GM12878 (cell line): ENCODE data around the gene SPATA3. TPM values are rescaled to one million over a fixed set of nuclear protein-coding genes. Genes with fewer than 3 reads are reported as not detected.

Experiments used
- ATAC-seq: fragments of 200-7000 bp; cut with Tn5 transposase; 3 replicates; pipeline ENCODE4 v1.9.1; 2020; ENCODE audit warnings: mild to moderate bottlenecking, moderate library complexity
- BruUV-seq: library from RNA; stranded (reverse); fragments of 400-500 nt; replicated peaks from 2 replicates; lab custom pipeline; 2021; lab: Mats Ljungman, UMichigan
- CTCF ChIA-PET: fragments of 300-600 bp; sonication (Branson Sonifier 250); formaldehyde crosslinking; extraction: SDS; loops from one replicate; lab custom pipeline; 2021; ENCODE audit warnings: inconsistent platforms; lab: Yijun Ruan, JAX
- POLR2A ChIA-PET: fragments of 350-600 bp; formaldehyde crosslinking; extraction: SDS; loops from one replicate; lab custom pipeline; 2021; ENCODE audit warnings: inconsistent platforms; lab: Charles Lee
- RAD21 ChIA-PET: fragments of 300-600 bp; sonication (Branson Sonifier 250); formaldehyde crosslinking; loops from one replicate; lab custom pipeline; 2023; ENCODE audit warnings: antibody characterized with exemption; ENCODE audit not compliant: unreplicated experiment; lab: Charles Lee
- SMC1A ChIA-PET: fragments of 300-600 bp; sonication (Branson Sonifier 250); formaldehyde crosslinking; loops from one replicate; lab custom pipeline; 2023; ENCODE audit not compliant: unreplicated experiment, uncharacterized antibody; lab: Charles Lee
- DNase-seq: peaks from one replicate; pipeline ENCODE4 v3.0.0-alpha.2; 2011; ENCODE audit warnings: low read depth, low spot score
- FAIRE-seq: peaks from 3 replicates; lab custom pipeline; 2011; peaks lifted over from hg19 to GRCh38; lab: Jason Lieb, UNC
- H2AFZ ChIP-seq: 2 replicates; pipeline ENCODE4 v1.6.0; 2011; ENCODE audit warnings: low read depth, low read length, control low read depth; ENCODE audit not compliant: control insufficient read depth
- H3K27ac ChIP-seq: 2 replicates; pipeline ENCODE4 v1.5.1; 2011; ENCODE audit warnings: control low read depth; ENCODE audit not compliant: control insufficient read depth, insufficient read depth
- H3K27me3 ChIP-seq, 2 experiments: replicated peaks in 1 of 2; 2 replicates each; pipeline versions ENCODE4 v1.6.0 to v1.6.1; 2011; ENCODE audit warnings: low read length in 1 of 2; ENCODE audit not compliant: control insufficient read depth in 2 of 2, insufficient read depth in 2 of 2
- H3K36me3 ChIP-seq, 2 experiments: 2 replicates each; pipeline ENCODE4 v1.5.1; 2011; ENCODE audit warnings: low read length in 1 of 2; ENCODE audit not compliant: control insufficient read depth in 2 of 2, insufficient read depth in 2 of 2
- H3K4me1 ChIP-seq: 2 replicates; pipeline ENCODE4 v1.6.1; 2011; ENCODE audit warnings: mild to moderate bottlenecking, low read length, moderate library complexity, mixed read lengths; ENCODE audit not compliant: control insufficient read depth, insufficient read depth
- H3K4me2 ChIP-seq: 2 replicates; pipeline ENCODE4 v1.6.0; 2011; ENCODE audit warnings: control low read depth; ENCODE audit not compliant: control insufficient read depth, insufficient read depth
- H3K4me3 ChIP-seq: fragments of 200-600 bp; sonication (generic); 2 replicates; pipeline ENCODE4 v1.5.1; 2016
- H3K79me2 ChIP-seq: 2 replicates; pipeline ENCODE4 v1.6.0; 2011; ENCODE audit warnings: low read length; ENCODE audit not compliant: control insufficient read depth, insufficient read depth
- H3K9ac ChIP-seq: 2 replicates; pipeline ENCODE4 v1.8.0; 2011; ENCODE audit warnings: low read length, control low read depth, mixed read lengths; ENCODE audit not compliant: control insufficient read depth, insufficient read depth
- H3K9me3 ChIP-seq: replicated peaks from 3 replicates; pipeline ENCODE4 v1.5.1; 2011; ENCODE audit warnings: mild to moderate bottlenecking, low read length; ENCODE audit not compliant: control insufficient read depth, insufficient read depth
- H4K20me1 ChIP-seq: 2 replicates; pipeline ENCODE4 v1.6.0; 2011; ENCODE audit not compliant: control insufficient read depth, insufficient read depth
- DPF2 ChIP-seq: fragments of 450-650 bp; IDR thresholded peaks from 2 replicates; pipeline ENCODE4 v1.6.1; 2017; ENCODE audit warnings: mild to moderate bottlenecking
- ESRRA ChIP-seq: IDR thresholded peaks from 2 replicates; pipeline ENCODE4 v1.6.1; 2012; ENCODE audit warnings: mild to moderate bottlenecking, low read length, improper control_type of control experiment
- NRF1 ChIP-seq: conservative IDR thresholded peaks from 2 replicates; pipeline ENCODE4 v1.6.1; 2011; ENCODE audit warnings: mild to moderate bottlenecking, low read depth, low read length, improper control_type of control experiment
- RAD51 ChIP-seq: fragments of 450-650 bp; IDR thresholded peaks from 2 replicates; pipeline ENCODE4 v1.6.1; 2016; ENCODE audit warnings: moderate library complexity, mild to moderate bottlenecking, inconsistent platforms
- RB1 ChIP-seq: fragments of 450-650 bp; formaldehyde crosslinking; IDR thresholded peaks from 2 replicates; pipeline ENCODE4 v1.6.1; 2017; ENCODE audit warnings: mild to moderate bottlenecking, borderline replicate concordance
- RFX5 ChIP-seq: IDR thresholded peaks from 2 replicates; pipeline ENCODE4 v1.6.1; 2011; ENCODE audit warnings: low read depth, low read length, improper control_type of control experiment
- RUNX3 ChIP-seq: IDR thresholded peaks from 2 replicates; pipeline ENCODE4 v1.6.1; 2012; ENCODE audit warnings: low read length, inconsistent platforms
- SP1 ChIP-seq: IDR thresholded peaks from one replicate; pipeline ENCODE4 v1.6.1; 2011; ENCODE audit warnings: low read depth, low read length
- SUZ12 ChIP-seq: fragments of 200-600 bp; sonication (generic); IDR thresholded peaks from one replicate; pipeline ENCODE4 v1.6.1; 2018; ENCODE audit warnings: antibody characterized with exemption, mild to moderate bottlenecking; ENCODE audit not compliant: unreplicated experiment
- TCF12 ChIP-seq: IDR thresholded peaks from 2 replicates; pipeline ENCODE4 v1.6.1; 2011; ENCODE audit warnings: low read depth, mild to moderate bottlenecking, low read length
- TCF3 ChIP-seq: IDR thresholded peaks from 2 replicates; pipeline ENCODE4 v1.6.1; 2012; ENCODE audit warnings: low read depth, mild to moderate bottlenecking, low read length, borderline replicate concordance; ENCODE audit not compliant: insufficient read depth
- ZBED1 ChIP-seq: IDR thresholded peaks from 2 replicates; pipeline ENCODE4 v1.6.1; 2016; ENCODE audit warnings: borderline replicate concordance
- WGBS: methylation state at CpG from one replicate; pipeline ENCODE4 v1.1.6; 2016; ENCODE audit warnings: low lambda C conversion rate; ENCODE audit not compliant: insufficient replicate concordance, insufficient coverage; ENCODE audit errors: missing lambda C conversion rate; 5-methylcytosine and 5-hydroxymethylcytosine counted together
- in situ Hi-C: fragments of 300-500 bp; cut with MboI; formaldehyde crosslinking; loops from 9 replicates; pipeline ENCODE4 v1.14.3; 2018; ENCODE audit warnings: mixed read lengths
- intact Hi-C: fragments of 100-400 bp; cut with micrococcal nuclease; formaldehyde crosslinking; loops from one replicate; pipeline ENCODE4 v1.14.2; 2022; ENCODE audit not compliant: unreplicated experiment
- polyA plus RNA-seq, 11 experiments: library from polyadenylated mRNA; depleted of rRNA in 4 of 11; unstranded in 6 of 11; stranded (reverse) in 5 of 11; fragments of >200 nt; fragmentation: Nextera tagmentation in 4 of 11; fragmentation: Illumina TruSeq in 1 of 11; extraction: Ambion mirVana in 4 of 11; extraction: Trizol in 1 of 11; gene quantifications; 1 replicate in 1 of 11; 2 replicates in 10 of 11; pipeline versions ENCODE4 v1.2.1 to v1.2.3, GENCODE V29; 2011 to 2016; ENCODE audit warnings: inconsistent platforms in 2 of 11, missing spikeins in 2 of 11, low read depth in 1 of 11
- total RNA-seq, 4 experiments: library from RNA; depleted of rRNA in 3 of 4; stranded (reverse); fragments of >200 nt in 3 of 4; fragmentation: Illumina TruSeq in 1 of 4; extraction: Trizol in 1 of 4; gene quantifications; 2 replicates each; pipeline versions ENCODE4 v1.2.1 to v1.2.3, GENCODE V29; 2013 to 2021
- TF ChIP-seq, protein P1 (sequence below): fragments of 450-650 bp; formaldehyde crosslinking; IDR thresholded peaks from 2 replicates; pipeline ENCODE4 v1.4.0; 2022; ENCODE audit warnings: mild to moderate bottlenecking, moderate library complexity
- TF ChIP-seq, protein P2 (sequence below): fragments of 450-650 bp; IDR thresholded peaks from 2 replicates; pipeline ENCODE4 v1.6.1; 2016; ENCODE audit warnings: mild to moderate bottlenecking
- TF ChIP-seq, protein P3 (sequence below): fragments of 450-650 bp; formaldehyde crosslinking; IDR thresholded peaks from 2 replicates; pipeline ENCODE4 v1.4.0; 2020; ENCODE audit warnings: mild to moderate bottlenecking, moderate library complexity
- TF ChIP-seq, protein P4 (sequence below): IDR thresholded peaks from 2 replicates; pipeline ENCODE4 v1.6.1; 2012; ENCODE audit warnings: low read depth, low read length, improper control_type of control experiment

SPATA3 gene
- total and polyA plus RNA-seq, 10 of the 15 experiments (the other 5 are each of a cell fraction or from before 2014, with no cell fraction given) = not detected

DNA sequence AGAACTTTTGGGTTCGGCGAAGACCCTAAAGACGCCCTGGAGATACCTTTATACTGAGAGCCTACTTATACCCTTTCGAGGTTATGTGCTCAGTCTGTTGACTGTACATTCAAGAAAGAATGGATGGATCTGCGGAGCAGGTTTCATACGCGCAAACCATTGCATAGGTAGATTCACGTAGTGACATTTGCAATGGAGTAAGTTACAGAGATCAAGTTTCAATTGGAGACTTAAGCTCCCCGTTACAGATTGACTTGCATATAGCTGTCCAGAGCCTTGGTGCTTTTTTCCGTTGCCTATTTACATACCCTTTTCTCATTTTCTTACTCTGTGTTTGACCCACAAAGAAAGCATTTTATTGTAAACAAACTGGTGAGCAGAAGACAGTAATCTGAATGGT, 61.7 kb downstream of the SPATA3 start:
- peak overlapping the region; percentile 92 for H3K27ac ChIP-seq
- ATAC-seq (no peak), FAIRE-seq (no peak), DNase-seq (no peak)
- in situ Hi-C loops (no loop called here), intact Hi-C loops (loop anchor here (2.0 kb wide), 1 partner anchor 133 kb away; the partner anchor contains the start of gene GPR55)
- ChIA-PET CTCF (interaction anchor here (0.6 to 3.5 kb wide), 13 partner anchors 10 to 394 kb away, joined by 3 to 16 read pairs (median 5); partner anchors contain the start of gene ARMC9), RAD21 (interaction anchor here (1.1 to 1.3 kb wide), 2 partner anchors 209 to 408 kb away, joined by 3 to 4 read pairs; no protein-coding TSS in a partner anchor), POLR2A (interaction anchor here (0.9 to 1.2 kb wide), 2 partner anchors 137 to 406 kb away, joined by 3 to 4 read pairs; partner anchors contain the start of gene NCL), SMC1A (interaction anchor here (0.7 to 1.9 kb wide), 3 partner anchors 54 to 233 kb away, joined by 3 to 4 read pairs (median 3); no protein-coding TSS in a partner anchor)
- H3K27me3 ChIP-seq = no peaks in the 10 kb centered on the region
- H3K9ac ChIP-seq = peak overlapping the region; percentile 96
- 0 out of 2 replicates have a peak, but pooled peaks cover 3% of the 10 kb centered on the region for H4K20me1 ChIP-seq
- H2AFZ ChIP-seq = no peak overlapping the region
- 19% methylated on average over 10 of the region's 10 CpGs for WGBS
- peak overlapping the region; percentile 93 for H3K4me2 ChIP-seq
- H3K36me3 ChIP-seq = no peaks in the 10 kb centered on the region
- BruUV-seq = no TSS peak
- H3K79me2 ChIP-seq = peaks cover 45% of the 10 kb centered on the region
- peak overlapping the region; percentile 90 for H3K4me3 ChIP-seq
- H3K9me3 ChIP-seq = no peaks in the 10 kb centered on the region
- H3K4me1 ChIP-seq = 0 out of 2 replicates have a peak, but pooled peaks cover 4% of the 10 kb centered on the region
- no peak for TF ChIP-seq DPF2
- TF ChIP-seq, protein P1, sequence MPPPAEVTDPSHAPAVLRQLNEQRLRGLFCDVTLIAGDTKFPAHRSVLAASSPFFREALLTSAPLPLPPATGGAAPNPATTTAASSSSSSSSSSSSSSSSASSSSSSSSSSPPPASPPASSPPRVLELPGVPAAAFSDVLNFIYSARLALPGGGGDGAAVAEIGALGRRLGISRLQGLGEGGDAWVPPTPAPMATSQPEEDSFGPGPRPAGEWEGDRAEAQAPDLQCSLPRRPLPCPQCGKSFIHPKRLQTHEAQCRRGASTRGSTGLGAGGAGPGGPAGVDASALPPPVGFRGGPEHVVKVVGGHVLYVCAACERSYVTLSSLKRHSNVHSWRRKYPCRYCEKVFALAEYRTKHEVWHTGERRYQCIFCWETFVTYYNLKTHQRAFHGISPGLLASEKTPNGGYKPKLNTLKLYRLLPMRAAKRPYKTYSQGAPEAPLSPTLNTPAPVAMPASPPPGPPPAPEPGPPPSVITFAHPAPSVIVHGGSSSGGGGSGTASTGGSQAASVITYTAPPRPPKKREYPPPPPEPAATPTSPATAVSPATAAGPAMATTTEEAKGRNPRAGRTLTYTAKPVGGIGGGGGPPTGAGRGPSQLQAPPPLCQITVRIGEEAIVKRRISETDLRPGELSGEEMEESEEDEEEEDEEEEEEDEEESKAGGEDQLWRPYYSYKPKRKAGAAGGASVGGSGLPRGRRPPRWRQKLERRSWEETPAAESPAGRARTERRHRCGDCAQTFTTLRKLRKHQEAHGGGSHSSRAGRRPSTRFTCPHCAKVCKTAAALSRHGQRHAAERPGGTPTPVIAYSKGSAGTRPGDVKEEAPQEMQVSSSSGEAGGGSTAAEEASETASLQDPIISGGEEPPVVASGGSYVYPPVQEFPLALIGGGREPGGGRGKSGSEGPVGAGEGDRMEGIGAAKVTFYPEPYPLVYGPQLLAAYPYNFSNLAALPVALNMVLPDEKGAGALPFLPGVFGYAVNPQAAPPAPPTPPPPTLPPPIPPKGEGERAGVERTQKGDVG (CRISPR knock-in tag) = no peak
- TF ChIP-seq ESRRA = no peak
- no peak for TF ChIP-seq SP1
- TF ChIP-seq, protein P2, sequence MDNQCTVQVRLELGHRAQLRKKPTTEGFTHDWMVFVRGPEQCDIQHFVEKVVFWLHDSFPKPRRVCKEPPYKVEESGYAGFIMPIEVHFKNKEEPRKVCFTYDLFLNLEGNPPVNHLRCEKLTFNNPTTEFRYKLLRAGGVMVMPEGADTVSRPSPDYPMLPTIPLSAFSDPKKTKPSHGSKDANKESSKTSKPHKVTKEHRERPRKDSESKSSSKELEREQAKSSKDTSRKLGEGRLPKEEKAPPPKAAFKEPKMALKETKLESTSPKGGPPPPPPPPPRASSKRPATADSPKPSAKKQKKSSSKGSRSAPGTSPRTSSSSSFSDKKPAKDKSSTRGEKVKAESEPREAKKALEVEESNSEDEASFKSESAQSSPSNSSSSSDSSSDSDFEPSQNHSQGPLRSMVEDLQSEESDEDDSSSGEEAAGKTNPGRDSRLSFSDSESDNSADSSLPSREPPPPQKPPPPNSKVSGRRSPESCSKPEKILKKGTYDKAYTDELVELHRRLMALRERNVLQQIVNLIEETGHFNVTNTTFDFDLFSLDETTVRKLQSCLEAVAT = no peak
- TF ChIP-seq RAD51 = no peak
- no peak for TF ChIP-seq TCF12
- no peak for TF ChIP-seq SUZ12
- TF ChIP-seq NRF1 = no peak
- TF ChIP-seq RB1 = no peak
- TF ChIP-seq ZBED1 = no peak
- no peak for TF ChIP-seq TCF3
- TF ChIP-seq, protein P3, sequence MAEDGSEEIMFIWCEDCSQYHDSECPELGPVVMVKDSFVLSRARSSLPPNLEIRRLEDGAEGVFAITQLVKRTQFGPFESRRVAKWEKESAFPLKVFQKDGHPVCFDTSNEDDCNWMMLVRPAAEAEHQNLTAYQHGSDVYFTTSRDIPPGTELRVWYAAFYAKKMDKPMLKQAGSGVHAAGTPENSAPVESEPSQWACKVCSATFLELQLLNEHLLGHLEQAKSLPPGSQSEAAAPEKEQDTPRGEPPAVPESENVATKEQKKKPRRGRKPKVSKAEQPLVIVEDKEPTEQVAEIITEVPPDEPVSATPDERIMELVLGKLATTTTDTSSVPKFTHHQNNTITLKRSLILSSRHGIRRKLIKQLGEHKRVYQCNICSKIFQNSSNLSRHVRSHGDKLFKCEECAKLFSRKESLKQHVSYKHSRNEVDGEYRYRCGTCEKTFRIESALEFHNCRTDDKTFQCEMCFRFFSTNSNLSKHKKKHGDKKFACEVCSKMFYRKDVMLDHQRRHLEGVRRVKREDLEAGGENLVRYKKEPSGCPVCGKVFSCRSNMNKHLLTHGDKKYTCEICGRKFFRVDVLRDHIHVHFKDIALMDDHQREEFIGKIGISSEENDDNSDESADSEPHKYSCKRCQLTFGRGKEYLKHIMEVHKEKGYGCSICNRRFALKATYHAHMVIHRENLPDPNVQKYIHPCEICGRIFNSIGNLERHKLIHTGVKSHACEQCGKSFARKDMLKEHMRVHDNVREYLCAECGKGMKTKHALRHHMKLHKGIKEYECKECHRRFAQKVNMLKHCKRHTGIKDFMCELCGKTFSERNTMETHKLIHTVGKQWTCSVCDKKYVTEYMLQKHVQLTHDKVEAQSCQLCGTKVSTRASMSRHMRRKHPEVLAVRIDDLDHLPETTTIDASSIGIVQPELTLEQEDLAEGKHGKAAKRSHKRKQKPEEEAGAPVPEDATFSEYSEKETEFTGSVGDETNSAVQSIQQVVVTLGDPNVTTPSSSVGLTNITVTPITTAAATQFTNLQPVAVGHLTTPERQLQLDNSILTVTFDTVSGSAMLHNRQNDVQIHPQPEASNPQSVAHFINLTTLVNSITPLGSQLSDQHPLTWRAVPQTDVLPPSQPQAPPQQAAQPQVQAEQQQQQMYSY (CRISPR knock-in tag) = no peak
- TF ChIP-seq RUNX3 = no peak
- TF ChIP-seq, protein P4, sequence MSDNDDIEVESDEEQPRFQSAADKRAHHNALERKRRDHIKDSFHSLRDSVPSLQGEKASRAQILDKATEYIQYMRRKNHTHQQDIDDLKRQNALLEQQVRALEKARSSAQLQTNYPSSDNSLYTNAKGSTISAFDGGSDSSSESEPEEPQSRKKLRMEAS = no peak
- no peak for TF ChIP-seq RFX5
